ENCODE results near the gene KDM4C. TPM values are rescaled to one million over a fixed set of nuclear protein-coding genes. Genes with fewer than 3 reads are reported as not detected.

The KDM4C gene
- polyA plus RNA-seq, 1 donor (not counting 4 experiments of a cell fraction or from before 2014, with no cell fraction given): 17.2 TPM

GRCh38 chr9:6870650-6871477 is 113.1 kb downstream of the KDM4C start:
- Histone ChIP-seq H3K9me1 (ENCODE audit: control insufficient read depth, extremely low read depth, insufficient read depth, low read length) (no peaks in the 10 kb centered on the region), H3K4me2 (ENCODE audit: control insufficient read depth, extremely low read depth, insufficient read depth, low read depth, low read length) (no peak overlapping the region), H3K27me3 (ENCODE audit: control insufficient read depth, extremely low read depth, insufficient read depth, low read length) (no peaks in the 10 kb centered on the region), H4K20me1 (ENCODE audit: control insufficient read depth, extremely low read depth, insufficient read depth, low read length) (no peaks in the 10 kb centered on the region), H2AFZ (ENCODE audit: control insufficient read depth, low read length) (no peak overlapping the region), H3K9me3 (ENCODE audit: control insufficient read depth, low read depth, low read length) (no peaks in the 10 kb centered on the region), H3K9ac (ENCODE audit: control insufficient read depth, extremely low read depth, insufficient read depth, low read length) (no peak overlapping the region), H3K79me2 (ENCODE audit: control insufficient read depth, insufficient read depth, low read length) (no peaks in the 10 kb centered on the region), H3K4me1 (ENCODE audit: control insufficient read depth, extremely low read depth, insufficient read depth, low read length) (peaks cover 9% of the 10 kb centered on the region), H3K4me3 (ENCODE audit: control insufficient read depth in 2 of 3, extremely low read depth in 1 of 3, insufficient read depth in 2 of 3, low read depth in 1 of 3, low read length in 3 of 3) (no peak overlapping the region), H3K27ac (ENCODE audit: control insufficient read depth, insufficient read depth, low read length) (no peak overlapping the region), H3K36me3 (ENCODE audit: control insufficient read depth in 2 of 2, extremely low read depth in 1 of 2, insufficient read depth in 2 of 2, low read length in 2 of 2) (no peaks in the 10 kb centered on the region)
- FAIRE-seq (no peak), DNase-seq (ENCODE audit: low read depth, low spot score) (no peak)
- dilution Hi-C loops (cut with MboI; ENCODE audit: extremely low pct_ligation_motif_present, low sequenced_read_pairs): no loop called here
- TF ChIP-seq, protein P1, sequence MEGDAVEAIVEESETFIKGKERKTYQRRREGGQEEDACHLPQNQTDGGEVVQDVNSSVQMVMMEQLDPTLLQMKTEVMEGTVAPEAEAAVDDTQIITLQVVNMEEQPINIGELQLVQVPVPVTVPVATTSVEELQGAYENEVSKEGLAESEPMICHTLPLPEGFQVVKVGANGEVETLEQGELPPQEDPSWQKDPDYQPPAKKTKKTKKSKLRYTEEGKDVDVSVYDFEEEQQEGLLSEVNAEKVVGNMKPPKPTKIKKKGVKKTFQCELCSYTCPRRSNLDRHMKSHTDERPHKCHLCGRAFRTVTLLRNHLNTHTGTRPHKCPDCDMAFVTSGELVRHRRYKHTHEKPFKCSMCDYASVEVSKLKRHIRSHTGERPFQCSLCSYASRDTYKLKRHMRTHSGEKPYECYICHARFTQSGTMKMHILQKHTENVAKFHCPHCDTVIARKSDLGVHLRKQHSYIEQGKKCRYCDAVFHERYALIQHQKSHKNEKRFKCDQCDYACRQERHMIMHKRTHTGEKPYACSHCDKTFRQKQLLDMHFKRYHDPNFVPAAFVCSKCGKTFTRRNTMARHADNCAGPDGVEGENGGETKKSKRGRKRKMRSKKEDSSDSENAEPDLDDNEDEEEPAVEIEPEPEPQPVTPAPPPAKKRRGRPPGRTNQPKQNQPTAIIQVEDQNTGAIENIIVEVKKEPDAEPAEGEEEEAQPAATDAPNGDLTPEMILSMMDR (optimal IDR thresholded peaks at IDR 0.05 in 1 of 3, IDR thresholded peaks at IDR 0.05 in 1 of 3, conservative IDR thresholded peaks at IDR 0.05 in 1 of 3; ENCODE audit: extremely low read depth in 1 of 3, insufficient read depth in 2 of 3, low read length in 3 of 3): no peak
- TF ChIP-seq EZH2 (IDR thresholded peaks at IDR 0.05; ENCODE audit: low read length): no peak

GRCh38 chr9:6873857-6874256 is 116.1 kb downstream of the KDM4C start:
- H2AFZ ChIP-seq (ENCODE audit: control insufficient read depth, low read length): no peak overlapping the region

More at GRCh38 chr9:6873857-6874256, 116.1 kb downstream of the KDM4C start:
- DNase-seq (ENCODE audit: low read depth, low spot score) (no peak), FAIRE-seq (no peak)
- H3K27ac ChIP-seq (ENCODE audit: control insufficient read depth, insufficient read depth, low read length): no peak overlapping the region
- H3K36me3 ChIP-seq (ENCODE audit: control insufficient read depth in 2 of 2, extremely low read depth in 1 of 2, insufficient read depth in 2 of 2, low read length in 2 of 2): no peaks in the 10 kb centered on the region
- TF ChIP-seq, protein P1 (optimal IDR thresholded peaks at IDR 0.05 in 1 of 3, IDR thresholded peaks at IDR 0.05 in 1 of 3, conservative IDR thresholded peaks at IDR 0.05 in 1 of 3; ENCODE audit: extremely low read depth in 1 of 3, insufficient read depth in 2 of 3, low read length in 3 of 3): no peak
- H3K9me1 ChIP-seq (ENCODE audit: control insufficient read depth, extremely low read depth, insufficient read depth, low read length): no peaks in the 10 kb centered on the region
- peaks cover 9% of the 10 kb centered on the region for H3K4me1 ChIP-seq (ENCODE audit: control insufficient read depth, extremely low read depth, insufficient read depth, low read length)
- H3K27me3 ChIP-seq (ENCODE audit: control insufficient read depth, extremely low read depth, insufficient read depth, low read length): no peaks in the 10 kb centered on the region
- H3K79me2 ChIP-seq (ENCODE audit: control insufficient read depth, insufficient read depth, low read length): peaks cover 4% of the 10 kb centered on the region
- dilution Hi-C loops (cut with MboI; ENCODE audit: extremely low pct_ligation_motif_present, low sequenced_read_pairs): no loop called here
- H3K4me3 ChIP-seq (ENCODE audit: control insufficient read depth in 2 of 3, extremely low read depth in 1 of 3, insufficient read depth in 2 of 3, low read depth in 1 of 3, low read length in 3 of 3): no peak overlapping the region
- no peaks in the 10 kb centered on the region for H4K20me1 ChIP-seq (ENCODE audit: control insufficient read depth, extremely low read depth, insufficient read depth, low read length)
- H3K9me3 ChIP-seq (ENCODE audit: control insufficient read depth, low read depth, low read length): no peaks in the 10 kb centered on the region
- H3K9ac ChIP-seq (ENCODE audit: control insufficient read depth, extremely low read depth, insufficient read depth, low read length): no peak overlapping the region
- H3K4me2 ChIP-seq (ENCODE audit: control insufficient read depth, extremely low read depth, insufficient read depth, low read depth, low read length): no peak overlapping the region
